LNCAP (cell line): ENCODE results near the gene AOPEP.

ENCODE experiments used
- CTCF ChIP-seq: fragments of 450-650 bp; IDR thresholded peaks from 2 replicates; pipeline ENCODE4 v1.5.1; 2017; ENCODE audit warnings: mild to moderate bottlenecking

AOPEP gene

GRCh38 chr9:94950040-94950578 is 223.6 kb downstream of the AOPEP start:
- TF ChIP-seq CTCF, result no peak

- TF ChIP-seq CTCF, result no peak
These were observed 224.3 kb downstream of the AOPEP start for GRCh38 chr9:94950579-94951323.

DNA sequence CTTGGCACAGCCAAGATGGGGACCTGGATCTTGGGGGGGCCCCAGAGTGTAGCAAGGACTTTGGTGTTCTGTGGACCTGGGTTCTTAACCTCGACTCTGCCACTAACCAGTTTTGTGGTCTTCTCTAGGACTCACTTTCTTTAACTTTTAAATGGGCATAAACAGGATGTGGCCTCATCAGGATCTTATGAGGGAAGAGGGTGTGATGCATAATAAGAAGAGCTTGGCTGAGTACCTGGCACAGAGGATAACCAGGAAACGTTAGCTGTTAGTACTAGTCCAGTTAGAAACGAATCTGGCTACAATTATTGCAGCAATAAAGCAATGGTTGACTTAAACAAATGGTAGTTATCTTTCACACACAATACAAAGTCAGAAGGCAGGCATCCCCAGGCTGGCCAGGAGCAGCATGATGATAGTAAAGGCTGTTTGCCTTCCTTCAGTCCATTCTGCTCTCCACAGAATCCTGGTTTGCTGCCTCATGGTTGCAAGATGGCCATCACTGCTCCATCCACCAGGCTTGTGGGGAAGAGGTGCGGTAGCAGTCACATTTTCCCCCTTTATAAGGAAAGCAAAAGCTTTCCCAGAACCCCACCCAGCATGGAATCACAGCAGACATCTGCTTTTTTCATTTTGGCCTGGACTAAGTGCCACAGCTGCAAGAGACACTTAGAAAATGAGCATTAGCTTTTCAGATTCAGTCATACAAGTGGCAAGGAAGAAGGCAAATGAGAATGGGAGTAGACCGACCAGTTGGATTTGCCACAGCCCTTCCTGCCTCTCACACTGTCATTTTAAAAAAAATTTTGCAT is 225.0 kb downstream of the AOPEP start:
- TF ChIP-seq CTCF, result no peak

DNA sequence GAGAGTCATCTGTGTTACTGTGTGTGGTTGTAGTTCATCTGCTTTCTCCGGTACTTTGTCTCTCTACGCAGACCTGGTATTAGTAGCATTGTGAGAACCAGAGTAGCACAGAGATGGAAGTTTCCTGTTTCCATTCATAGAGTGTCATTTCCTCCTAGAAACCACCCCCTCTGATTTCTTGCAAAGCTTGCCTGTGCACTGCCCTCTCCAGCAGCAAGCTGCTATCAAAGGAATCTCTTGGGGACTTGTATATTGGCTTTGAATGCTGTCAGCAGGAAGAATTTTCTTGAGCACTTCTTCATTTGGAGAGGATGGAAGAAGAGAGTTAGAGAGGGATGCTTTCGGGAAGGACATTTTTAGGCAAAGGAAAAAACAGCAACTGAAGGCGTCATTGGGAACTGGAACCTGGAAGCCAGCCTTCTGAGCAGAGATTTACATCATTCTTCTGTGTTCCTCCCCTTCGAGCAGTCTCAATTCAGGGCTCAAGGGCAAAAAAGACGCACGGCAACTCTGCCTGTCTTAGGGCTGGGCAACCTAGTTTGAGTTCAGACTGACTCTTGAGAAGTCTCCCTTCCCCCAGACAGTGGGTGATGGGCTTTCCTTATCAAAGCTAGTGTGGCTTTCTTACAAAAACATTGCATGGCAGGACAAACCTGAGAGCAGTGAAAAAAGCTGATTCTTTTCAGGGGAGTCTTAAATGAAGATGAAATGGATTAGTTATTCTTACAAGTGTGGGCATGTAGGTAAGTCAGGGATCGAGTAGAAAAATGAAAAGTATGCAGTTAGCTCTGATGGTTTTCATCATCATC is 226.3 kb downstream of the AOPEP start:
- TF ChIP-seq CTCF, result no peak

DNA sequence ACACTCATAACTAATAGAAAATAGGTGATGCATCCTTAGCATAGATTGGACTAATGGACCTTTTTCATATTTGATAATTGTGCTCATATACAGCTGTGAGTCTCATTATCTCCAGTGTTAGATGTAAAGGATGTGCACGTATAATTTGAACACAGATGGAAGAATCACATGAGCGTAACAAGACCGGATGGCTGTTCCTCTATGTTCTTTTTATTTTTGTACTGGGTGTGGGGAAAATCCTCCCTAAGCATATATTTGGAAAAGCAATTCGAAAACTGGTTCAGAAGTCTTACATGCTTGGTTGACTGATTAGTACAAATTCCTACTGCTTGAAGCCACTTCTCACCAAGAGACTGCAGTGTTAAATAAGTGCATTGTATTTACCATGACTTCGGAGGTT is 230.2 kb downstream of the AOPEP start:
- no peak for TF ChIP-seq CTCF

DNA sequence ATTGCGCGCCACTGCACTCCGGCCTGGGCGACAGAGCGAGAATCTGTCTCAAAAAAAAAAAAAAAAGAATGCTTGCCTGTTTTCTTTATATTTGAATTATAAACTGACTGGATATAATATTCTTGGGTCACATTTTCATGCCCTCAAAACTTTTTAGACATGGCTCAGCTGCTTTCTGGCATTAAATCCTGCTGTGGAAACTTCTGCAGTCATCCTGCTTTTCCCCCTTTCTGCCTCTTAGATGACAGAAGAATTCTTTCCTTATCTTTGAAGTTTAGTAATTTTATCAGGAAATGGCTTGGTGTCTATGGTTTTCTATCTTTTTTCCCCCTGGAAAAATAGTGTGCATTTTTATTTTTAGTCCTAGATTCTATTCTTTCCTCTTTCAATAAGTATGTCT is 234.5 kb downstream of the AOPEP start:
- TF ChIP-seq CTCF, result no peak

DNA sequence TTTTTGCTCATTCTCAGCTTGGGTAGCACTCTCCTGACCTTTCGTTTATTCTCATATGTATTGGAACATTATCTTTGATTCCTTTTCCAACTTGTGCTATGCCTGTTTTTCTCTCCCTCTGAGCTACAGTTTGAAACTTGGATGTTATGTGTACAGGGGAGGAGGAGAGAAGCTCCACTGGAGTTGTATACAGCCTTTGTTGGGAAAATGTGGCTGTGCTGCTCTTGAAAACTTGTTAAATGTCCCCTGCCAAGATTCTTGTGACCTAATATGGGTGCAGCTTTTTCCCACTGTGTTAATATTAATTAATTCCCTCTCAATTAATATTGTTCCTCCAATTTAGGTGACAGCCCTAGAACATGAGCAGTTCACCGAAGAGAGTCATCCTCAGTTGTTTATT is 235.4 kb downstream of the AOPEP start:
- no peak for TF ChIP-seq CTCF
